GM21529 (cell line): Measurements from ENCODE around the gene RADIL.

ENCODE experiments used
- ATAC-seq: cut with Tn5 transposase; IDR thresholded peaks from one replicate; pipeline ENCODE4 v1.9.1; 2021; ENCODE audit not compliant: unreplicated experiment

The RADIL gene

DNA sequence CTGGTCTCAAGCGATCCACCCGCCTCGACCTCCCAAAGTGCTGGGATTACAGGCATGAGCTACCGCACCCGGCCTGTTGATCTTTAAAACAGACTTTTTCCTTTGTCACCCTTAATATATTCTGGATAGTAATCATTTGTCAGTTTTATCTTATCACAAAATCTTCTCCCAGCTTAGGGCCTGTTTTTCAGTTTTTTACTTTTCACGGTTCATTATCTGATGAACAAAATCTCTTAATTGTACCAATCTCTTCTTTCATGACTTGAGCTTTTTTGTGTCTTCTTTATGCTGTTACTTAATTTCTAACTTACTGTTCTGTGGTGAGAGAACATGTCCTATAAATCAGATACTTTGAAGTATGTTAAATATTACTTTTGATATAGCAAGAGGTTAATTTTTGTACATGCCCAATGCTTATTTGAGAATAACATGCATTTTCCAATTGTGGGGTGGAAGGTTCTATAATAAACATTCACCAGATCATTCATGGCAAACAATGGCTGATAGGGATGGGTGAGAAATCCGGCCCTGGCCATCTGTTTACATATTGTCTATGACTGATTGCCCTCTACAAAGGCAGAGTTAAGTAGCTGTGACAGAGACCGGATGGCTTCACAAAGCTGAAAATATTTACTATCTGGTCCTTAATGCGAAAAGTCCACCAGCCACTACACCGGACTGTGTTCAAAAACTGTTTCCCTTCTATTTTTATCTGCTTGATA, 27.0 kb downstream of the RADIL start:
- ATAC-seq = no peak

DNA sequence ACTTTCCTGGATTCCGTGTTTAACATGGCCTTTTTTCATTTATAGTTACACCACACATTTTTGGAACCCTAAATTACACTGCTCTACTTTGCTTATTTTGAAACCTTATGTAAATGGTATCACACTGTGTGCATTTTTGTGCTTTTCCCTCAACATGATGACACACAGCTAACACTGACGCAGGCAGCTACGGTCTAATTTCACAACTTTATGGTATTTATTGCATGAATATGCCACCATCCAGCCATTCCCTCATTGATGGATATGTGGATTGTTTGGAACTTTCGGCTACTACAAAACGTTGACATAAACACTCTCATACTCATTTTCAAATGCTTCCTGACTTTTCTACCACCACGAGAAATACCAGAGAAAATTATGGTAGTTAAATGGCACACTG, 28.6 kb downstream of the RADIL start:
- ATAC-seq = no peak

DNA sequence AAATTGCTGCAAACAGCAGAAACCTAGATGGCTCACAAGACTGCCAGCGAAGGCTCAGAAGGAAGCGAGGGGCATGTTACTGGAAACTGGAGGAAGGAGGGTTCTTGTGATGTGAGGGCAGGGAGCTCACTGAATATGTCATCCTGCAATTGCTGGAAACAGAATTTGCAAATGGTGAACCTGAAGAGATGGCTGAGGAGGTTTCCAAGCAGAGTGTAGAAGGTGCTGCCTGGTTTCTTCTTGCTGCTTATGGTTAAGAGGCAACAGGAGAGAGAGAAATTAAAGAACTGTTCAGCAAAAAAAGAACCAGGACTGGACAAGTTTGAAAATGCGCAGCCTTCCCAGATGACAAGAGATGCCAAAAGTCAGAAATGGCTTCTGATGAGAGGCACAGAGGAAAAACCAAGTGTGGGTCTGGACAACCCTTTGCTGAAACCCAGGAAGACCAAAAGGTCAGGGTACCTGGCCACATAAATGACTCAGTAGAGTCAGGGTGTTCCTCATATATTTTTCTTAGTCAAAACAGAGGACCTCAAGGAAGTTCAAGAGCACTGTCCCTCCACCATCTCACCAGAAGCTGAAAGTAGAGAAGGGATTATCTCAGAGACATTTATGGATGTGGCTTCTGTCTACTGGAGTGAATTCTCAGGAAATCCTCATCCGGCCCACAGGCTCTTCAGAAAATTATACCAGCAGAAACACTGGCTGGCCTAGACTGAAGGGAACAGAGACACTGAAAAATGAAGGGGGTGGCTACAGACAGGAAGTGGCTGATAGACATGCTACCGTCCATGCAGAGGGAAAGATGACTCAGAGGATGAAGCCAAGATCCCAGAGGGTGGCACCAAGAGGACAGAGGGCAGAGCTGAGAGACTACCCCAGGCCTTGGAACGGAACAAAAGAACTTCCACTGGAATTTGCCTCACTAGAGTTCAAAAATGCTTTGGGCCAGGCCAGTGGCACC, 31.8 kb downstream of the RADIL start:
- ATAC-seq = no peak

DNA sequence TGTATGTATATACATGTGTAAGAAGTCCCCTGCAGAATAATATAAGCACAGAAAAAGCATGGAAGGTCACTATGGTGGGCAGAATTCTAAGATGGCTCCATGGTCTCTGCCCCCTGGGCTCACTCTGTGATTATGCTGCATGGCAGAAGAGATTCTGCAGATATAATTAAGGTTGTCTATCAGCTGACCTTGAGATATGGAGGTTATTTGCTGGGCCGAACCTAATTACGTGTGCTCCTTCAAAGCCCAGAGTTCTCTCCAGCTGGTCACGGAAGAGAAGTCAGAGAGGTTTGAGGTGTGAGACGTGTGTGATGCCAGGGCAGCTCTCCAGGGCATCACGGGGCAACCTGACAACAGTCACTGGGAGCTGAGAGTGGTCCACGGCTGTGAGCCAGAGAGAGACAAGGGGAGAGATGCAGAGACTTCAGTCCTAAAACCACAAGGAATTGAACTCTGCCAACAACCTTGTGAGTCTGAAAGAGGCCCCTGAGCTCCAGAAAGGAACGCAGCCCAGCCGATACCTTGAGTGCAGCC, 33.2 kb downstream of the RADIL start:
- no peak for ATAC-seq

DNA sequence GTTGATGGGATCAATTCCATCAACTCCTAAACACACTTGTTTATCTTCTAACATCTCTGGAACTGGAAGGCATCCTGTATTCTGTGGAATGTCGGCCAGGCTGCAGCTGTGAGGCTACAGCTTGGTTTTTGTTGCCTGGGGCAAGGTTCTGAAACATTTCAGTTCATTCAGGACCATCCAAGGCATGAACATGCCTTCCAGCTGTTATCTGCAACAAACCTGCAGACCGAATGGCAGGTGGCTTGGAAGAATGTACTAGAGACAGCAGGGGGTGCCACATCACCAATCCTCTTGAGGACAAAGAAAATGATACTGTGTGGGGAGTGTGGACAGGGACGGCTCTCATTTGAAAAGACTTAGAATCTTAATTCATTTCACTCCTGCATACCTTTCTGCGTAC, 34.1 kb downstream of the RADIL start:
- ATAC-seq = no peak

DNA sequence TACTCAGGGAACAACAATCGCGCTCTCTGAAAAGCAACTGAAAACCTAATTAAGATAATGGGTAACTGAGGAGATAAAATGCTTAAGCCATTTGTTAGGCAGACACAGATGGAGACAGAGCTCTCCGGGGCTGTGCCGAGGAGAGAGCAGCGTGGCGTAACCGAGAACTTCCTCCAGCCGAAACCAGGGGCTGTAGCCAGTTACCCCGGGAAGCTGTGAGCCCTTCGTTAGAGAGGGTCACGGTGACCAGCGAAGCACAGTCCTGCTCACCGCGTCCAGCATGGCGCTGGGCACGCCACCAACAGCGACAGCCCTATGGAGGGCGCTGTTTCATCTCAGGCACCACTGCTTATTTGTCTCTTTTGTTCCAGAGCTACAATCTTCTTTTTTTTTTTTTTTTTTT, 37.8 kb downstream of the RADIL start:
- ATAC-seq = no peak

DNA sequence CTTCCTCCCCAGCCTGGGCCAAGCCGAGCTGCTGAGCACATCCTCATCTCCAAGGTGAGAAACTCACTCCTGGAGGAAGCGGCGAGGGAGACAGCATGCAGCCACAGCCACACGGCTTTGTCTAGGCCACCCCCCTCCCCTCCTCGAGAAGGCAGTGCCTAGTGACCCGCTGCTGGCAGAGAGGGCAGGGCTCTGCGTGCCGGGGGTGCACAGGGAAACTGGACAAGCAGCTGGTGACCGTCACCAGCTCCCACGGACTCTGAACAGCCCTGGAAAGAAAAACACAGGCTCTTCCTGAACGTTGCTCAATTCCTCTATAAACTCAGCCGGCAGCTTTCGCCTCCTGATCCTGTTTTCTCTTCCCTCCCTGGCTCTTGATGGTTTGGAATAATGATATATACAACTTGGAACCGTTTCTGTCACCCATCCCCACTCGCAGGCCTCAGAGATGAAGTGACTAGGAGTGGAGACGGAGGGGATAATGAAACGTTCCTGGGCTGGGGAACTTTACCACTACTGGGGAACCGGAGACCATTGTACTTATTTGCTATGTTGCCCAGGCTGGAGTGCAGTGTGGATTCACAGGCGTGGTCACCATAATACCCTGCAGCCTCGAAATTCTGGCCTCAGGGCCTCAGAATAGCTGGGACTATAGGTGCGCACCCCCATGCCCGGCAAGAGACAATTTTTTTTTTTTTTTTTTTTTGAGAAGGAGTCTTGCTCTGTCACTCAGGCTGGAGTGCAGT, 41.0 kb downstream of the RADIL start:
- ATAC-seq = no peak

DNA sequence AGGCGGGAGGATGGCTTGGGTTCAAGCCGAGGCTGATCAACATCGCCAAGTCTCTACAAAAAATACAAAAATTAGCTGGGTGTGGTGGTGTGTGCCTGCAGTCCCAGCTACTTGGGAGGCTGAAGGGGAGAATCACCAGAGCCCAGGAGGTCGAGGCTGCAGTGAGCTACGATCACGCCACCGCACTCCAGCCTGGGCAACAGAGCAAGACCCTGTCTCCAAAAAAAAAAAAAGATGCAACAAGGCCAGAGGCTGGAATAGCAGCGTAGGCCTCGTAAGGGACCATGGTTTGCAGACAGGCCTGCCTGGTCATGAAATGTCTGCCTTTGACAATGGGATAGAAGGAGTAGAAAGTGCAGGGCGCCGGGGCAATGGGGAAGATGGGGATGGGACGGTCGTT, 41.7 kb downstream of the RADIL start:
- ATAC-seq = no peak

DNA sequence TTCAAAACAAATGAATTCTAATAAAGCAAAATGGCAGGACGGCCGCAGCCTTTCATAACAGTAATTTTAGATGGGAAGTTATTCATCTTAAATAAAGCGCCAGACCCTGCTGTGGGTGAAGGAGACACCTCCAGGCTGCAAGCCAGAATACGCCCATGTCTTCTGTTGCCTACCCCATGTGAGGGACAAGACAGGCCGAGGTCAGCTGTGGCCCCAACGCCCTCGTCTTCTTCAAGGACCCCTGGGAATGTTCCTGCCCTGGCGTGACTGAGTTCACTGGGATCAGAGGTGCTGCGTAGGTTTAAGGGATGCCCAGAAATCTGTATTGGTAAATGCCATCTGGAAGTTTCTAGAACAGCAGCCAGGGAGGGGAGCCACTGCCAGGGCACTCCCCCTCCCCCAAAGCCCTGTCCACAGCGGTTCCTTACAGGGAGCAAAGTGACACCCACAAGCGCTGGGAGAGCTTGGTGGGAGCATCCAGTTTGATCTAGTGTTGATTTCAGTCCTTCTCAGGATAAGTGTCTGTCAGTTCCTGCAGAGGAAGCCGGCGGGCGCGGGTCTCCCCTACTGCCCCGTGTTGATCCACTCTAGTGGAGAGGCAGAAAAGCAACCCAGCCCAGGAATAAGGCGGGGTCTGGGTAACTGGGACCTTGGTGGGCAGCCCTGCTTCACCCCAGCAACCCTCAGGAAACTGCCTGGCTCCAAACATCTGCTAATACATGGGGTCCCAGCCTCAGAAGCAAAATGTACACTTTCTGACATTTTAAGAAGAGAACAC, 42.3 kb downstream of the RADIL start:
- ATAC-seq = no peak

DNA sequence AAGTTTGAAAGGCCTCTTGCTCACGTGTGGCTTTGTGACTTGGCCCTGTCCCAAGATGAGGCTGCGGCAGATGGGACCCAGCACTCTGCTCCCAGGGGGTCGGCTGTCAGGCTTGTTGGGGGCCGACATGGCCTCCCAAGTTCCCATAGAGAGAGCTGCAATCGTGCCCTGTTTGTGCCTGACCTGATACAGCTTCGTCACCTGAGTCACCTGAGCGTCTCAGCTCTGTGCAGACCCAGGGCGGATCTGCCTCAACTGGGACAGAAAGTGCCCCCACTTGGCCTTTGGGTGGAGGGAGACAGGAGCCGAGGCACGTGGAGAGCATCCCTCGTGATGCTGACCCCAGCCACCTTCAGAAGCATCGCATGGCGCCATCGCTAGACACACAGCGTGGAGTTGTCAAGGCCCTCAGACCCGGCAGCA, 43.4 kb downstream of the RADIL start:
- ATAC-seq = no peak

DNA sequence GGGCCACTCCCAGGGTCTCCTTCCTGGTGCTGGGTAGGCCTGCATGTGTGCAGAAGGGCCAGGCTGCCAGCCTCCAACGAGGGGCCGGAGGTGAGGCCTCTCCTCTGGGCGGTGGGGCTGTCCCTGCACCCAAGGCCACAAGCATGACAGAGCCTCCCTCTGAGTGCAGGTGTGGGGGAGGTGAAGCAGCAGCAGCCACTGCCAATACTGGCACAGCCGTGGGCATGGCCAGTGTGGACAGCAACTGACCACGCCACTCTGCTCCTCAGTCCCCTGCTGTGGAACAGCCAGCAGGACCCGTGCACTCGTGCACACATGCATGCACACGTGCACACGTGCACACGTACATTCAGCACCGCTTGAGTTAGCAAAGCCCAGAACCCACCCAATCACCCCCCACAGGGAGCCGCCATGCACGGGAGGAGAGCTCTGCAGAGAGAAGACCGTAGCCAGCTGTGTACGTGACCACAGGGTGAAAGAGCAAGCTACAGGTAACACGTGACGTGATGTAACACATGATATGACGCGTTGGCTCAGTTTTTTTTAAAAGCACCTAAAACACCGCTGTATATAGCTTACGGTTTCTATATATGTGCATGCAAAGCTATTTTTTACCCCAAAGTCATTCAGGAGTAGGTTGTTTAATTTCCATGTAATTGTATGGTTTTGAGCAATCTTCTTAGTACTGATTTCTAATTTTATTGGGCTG, 44.7 kb downstream of the RADIL start:
- no peak for ATAC-seq

DNA sequence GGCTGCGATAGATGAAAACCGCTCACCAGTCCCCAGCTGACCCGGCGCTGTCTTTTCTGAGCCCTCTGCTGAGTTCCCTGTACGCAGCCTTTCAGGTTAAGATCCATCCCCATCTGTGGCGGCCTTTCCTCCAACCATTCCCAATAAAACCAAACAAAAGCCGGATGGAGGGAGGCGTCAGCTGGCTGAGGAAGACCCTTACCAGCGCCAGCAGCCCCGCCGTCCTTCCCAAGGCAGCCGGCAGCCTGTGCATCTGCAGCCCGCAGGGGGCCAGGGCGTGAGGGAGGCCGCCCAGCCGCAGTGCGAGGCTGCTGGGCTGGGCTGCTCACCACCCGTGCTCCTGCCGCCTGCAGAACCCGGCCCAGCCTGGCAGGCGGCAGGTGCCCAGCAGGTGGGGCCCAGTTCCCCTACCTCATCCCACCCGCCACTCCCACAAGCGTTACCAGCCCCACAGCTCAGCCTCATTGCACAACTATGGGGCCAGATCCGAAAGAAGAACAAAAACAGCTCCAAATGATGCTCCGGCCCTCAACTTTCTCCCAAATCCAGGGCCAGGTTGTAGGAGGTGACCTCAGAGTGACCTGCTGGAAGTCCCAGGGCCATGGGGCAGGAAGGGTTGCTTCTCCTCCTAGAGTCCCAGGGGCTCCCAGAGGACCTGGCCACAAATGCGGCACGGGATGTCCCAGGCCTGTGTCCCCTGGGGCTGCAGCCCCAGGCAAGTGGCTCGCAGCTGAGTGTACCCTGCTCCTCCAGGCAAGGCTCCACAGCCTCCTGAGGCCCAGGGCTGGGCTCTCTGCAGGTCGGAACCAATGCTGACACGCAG, 45.5 kb downstream of the RADIL start:
- no peak for ATAC-seq

DNA sequence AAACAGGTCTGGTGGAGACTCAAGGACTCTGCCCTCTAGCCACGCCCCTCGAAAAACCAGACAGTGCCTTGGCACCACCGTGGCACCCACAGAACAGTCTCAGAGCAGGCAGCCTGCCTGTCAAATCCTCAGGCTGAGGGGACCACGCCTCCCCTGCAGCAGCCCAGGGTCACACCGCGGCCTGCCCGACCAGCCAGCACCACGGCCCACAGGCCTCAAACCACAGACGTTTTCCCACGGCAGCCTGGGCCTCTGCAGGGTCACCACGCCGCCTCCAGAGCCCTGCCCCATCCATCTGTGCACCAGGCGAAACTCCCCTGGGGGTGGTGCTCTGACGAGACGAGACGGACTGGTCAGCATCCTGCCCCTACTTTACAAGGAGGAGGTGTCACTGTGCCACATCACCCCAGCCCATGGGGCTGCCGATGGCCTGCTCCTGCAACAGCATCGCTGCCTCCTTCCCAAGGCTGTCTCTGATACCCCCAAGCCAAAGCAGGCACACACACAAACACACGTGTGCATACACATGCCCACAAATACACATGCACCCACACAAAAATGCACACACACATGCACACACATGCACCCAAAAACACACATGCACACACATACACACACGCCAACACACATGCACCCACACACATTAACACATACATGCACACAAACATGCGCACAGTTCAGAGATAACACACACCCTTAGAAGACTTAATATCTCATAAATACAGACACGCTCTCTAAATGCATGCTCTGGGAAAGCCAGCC, 46.3 kb downstream of the RADIL start:
- ATAC-seq = no peak

DNA sequence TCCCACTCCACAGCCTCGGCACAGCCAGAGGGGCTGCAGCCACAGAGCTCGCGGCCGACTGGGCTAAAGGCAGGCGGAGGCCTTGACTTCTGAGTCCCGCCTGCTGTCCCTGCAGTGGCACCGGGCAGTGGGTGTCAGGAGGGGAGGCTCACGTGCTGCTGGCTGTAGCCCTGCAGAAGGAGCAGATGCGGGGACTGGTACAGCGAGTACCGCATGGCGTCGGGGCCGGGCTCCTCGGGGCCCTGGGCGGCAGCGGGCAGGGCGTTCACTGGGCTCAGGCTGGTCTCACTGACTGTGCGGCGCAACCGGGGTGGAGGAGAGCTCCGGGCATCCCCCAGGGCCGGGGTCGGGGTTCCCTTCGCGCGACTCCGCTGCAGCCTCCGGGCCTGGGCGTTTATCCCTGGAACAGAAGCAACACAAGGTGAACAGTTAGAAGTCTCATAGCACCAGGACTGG, 47.3 kb downstream of the RADIL start:
- no peak for ATAC-seq

DNA sequence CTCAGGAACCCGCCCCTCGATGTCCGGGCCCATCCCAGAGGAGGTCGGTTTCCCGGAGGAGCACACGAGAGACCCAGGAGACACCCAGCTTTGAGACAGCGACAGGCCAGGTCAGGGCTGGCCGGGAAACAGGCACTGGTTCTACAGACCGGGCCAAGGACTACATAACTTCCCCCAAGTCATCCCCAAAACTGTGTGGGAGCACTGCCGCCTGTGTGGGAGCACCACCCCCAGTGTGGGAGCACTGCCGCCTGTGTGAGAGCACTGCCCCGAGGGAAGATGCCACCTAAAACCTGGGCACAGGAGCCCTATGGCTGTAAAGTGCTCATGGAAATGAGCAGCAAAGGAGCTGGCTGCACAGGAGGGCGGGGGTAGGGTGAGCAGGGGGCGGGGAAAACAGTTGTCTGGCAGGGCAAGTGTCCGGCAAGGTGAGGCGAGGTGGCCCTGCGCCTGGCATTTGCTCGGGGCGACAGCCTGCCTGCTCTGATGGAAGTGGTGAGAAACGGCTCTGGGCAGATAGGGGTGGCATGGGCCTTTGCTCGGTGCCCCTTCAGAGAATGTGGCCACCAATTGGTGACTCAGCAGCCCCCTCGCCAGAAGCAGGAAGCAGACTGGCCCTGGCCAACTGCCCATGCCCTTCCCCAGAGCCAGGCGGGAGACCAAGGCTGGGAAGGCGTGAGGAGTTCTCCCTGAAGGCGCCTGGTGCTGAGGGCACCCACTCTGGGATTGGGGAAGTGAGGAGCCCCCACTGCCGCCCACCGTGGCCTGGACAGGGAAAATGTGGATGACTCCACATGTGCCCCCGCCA, 47.9 kb downstream of the RADIL start:
- no peak for ATAC-seq

DNA sequence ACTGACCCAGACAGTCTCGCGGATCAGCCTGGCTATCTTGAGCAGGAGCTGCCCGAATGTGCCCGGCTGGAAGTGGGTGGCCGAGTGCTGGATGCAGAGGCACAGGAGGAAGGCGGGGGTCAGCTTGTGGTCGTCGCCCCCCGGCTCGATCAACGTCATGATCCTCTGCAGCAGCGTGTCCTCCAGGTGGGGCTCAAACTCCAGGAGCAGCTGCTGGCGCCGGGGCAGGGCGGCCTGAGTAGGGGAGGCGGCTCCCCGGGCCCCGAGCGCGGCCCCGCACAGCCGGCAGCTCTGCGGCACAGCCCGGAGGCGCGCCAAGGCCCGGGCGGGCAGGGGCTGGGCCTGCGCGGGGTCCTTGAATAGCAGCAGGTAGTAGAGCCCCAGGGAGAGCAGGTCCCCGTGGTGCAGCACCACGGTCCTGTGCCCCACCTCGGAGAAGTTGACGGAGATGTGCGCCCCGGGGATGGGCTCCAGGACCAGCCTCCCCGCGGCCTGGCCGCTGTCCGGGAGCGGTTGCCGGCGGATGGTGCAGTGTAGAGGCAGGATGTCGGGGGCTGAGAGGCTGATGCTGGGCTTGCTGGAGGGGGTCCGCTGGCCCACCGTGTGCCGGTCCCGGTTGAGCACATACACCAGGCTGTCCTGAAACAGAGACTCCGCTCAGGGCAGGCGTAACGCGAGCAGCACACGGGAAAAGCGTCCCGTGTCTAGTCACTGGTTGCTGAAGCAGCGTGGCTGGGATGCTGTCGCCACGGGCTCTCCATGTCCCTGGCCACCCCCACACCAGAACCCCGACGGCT, 48.7 kb downstream of the RADIL start:
- ATAC-seq = no peak
